ENCODE results near the gene FAM107B. TPM values are rescaled to one million over a fixed set of nuclear protein-coding genes. Genes with fewer than 3 reads are reported as not detected.

FAM107B gene
- total RNA-seq, 1 experiment from 2014 or later: 41.6 TPM

DNA sequence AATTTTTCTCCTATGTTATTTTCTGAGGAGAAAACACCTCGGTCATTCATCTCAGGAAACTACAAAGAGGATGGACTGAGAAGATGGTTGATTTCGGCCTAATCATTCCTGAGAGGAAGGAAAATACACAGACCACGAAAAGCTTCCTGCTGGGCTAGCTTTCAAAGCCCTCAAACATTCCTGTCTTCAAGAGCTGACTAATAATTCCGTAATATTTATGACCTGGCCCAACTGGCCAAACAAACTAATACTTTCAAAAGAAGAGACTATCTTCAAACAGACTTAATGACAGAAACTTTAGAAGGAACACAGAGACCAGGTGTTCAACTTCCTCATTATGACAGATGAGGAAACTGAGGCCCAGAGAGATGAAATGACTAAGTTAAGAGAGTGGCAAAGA, 228.9 kb downstream of the FAM107B start (continued):
- TF ChIP-seq, protein P1, sequence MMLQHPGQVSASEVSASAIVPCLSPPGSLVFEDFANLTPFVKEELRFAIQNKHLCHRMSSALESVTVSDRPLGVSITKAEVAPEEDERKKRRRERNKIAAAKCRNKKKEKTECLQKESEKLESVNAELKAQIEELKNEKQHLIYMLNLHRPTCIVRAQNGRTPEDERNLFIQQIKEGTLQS (IDR thresholded peaks at IDR 0.05): no peak
- no peak for TF ChIP-seq SRF (IDR thresholded peaks at IDR 0.05; ENCODE audit: low read depth)
- no peak for TF ChIP-seq EZH2 (IDR thresholded peaks at IDR 0.05)
- TF ChIP-seq RAD21 (IDR thresholded peaks at IDR 0.05; ENCODE audit: low read depth): no peak
- TF ChIP-seq, protein P2, sequence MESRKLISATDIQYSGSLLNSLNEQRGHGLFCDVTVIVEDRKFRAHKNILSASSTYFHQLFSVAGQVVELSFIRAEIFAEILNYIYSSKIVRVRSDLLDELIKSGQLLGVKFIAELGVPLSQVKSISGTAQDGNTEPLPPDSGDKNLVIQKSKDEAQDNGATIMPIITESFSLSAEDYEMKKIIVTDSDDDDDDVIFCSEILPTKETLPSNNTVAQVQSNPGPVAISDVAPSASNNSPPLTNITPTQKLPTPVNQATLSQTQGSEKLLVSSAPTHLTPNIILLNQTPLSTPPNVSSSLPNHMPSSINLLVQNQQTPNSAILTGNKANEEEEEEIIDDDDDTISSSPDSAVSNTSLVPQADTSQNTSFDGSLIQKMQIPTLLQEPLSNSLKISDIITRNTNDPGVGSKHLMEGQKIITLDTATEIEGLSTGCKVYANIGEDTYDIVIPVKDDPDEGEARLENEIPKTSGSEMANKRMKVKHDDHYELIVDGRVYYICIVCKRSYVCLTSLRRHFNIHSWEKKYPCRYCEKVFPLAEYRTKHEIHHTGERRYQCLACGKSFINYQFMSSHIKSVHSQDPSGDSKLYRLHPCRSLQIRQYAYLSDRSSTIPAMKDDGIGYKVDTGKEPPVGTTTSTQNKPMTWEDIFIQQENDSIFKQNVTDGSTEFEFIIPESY (IDR thresholded peaks at IDR 0.05; ENCODE audit: extremely low read depth, insufficient replicate concordance, low read length): no peak
- no peak for TF ChIP-seq ZNF274 (IDR thresholded peaks at IDR 0.05; ENCODE audit: low read depth, low read length)
- TF ChIP-seq ZFX (IDR thresholded peaks at IDR 0.05): no peak
- TF ChIP-seq EZH2phosphoT487 (IDR thresholded peaks at IDR 0.05; ENCODE audit: borderline replicate concordance): no peak
- TF ChIP-seq ELF1 (IDR thresholded peaks at IDR 0.05; ENCODE audit: borderline replicate concordance, low read depth): no peak
- peak; percentile 29; the same call in 1 of the 2 replicates for TF ChIP-seq JUND (IDR thresholded peaks at IDR 0.05)
- TF ChIP-seq TCF7L2 (IDR thresholded peaks at IDR 0.05; ENCODE audit: borderline replicate concordance, extremely low read depth, insufficient read depth, insufficient read length): no peak
- no peak; the same call in 1 of the 2 replicates for TF ChIP-seq CEBPB (IDR thresholded peaks at IDR 0.05; ENCODE audit: low read depth)
- TF ChIP-seq CBX3 (IDR thresholded peaks at IDR 0.05; ENCODE audit: low read depth): no peak

DNA sequence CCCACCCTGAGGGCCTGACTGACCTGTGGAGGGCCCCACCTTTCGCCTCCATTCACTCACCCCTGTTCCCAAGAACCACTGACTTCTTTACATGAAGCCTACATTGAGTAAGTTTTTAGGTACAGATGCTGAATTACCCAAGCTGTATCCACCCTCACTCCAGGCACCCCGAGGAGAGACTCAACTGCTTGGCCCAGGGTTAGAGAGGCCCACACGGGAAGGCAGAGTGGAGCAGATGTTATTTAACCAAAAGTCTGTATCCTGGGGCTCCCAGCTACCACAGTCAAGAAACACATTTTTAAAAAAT, 230.8 kb downstream of the FAM107B start:
- Histone ChIP-seq H3K9me3 (ENCODE audit: control insufficient read depth in 1 of 2, insufficient read depth in 1 of 2, low read depth in 1 of 2, low read length in 2 of 2) (no peaks in the 10 kb centered on the region), H3K9me2 (ENCODE audit: insufficient read depth) (no peaks in the 10 kb centered on the region), H3K4me1 (ENCODE audit: control insufficient read depth in 1 of 2, insufficient read depth in 2 of 2, low read length in 2 of 2) (peaks cover 5 to 14% of the 10 kb centered on the region in 2 experiments; a peak in 3 of 4 replicates), H3K79me2 (ENCODE audit: insufficient read depth, low read length) (no peaks in the 10 kb centered on the region), H3K4me3 (replicated peaks in 1 of 2; ENCODE audit: low read depth in 1 of 2, low read length in 2 of 2) (no peak overlapping the region), H2AFZ (ENCODE audit: low read depth, low read length, poor library complexity, severe bottlenecking) (no peak overlapping the region), H3K27ac (ENCODE audit: low read depth, low read length) (no peak overlapping the region), H3K36me3 (ENCODE audit: control insufficient read depth in 1 of 2, insufficient read depth in 2 of 2, low read length in 2 of 2) (no peaks in the 10 kb centered on the region), H3K27me3 (ENCODE audit: insufficient read depth, low read length) (no peaks in the 10 kb centered on the region), H3K9ac (ENCODE audit: low read length) (no peak overlapping the region), H4K20me1 (ENCODE audit: insufficient read depth) (no peaks in the 10 kb centered on the region), H3K4me2 (ENCODE audit: low read length) (no peak overlapping the region)
- RAD21 ChIA-PET (ENCODE audit: low non-redundant PET in 1 of 2, low total read pairs in 2 of 2, uncharacterized antibody in 2 of 2, unreplicated experiment in 2 of 2): no interaction called here
- ATAC-seq: no peak
- TF ChIP-seq, protein P3, sequence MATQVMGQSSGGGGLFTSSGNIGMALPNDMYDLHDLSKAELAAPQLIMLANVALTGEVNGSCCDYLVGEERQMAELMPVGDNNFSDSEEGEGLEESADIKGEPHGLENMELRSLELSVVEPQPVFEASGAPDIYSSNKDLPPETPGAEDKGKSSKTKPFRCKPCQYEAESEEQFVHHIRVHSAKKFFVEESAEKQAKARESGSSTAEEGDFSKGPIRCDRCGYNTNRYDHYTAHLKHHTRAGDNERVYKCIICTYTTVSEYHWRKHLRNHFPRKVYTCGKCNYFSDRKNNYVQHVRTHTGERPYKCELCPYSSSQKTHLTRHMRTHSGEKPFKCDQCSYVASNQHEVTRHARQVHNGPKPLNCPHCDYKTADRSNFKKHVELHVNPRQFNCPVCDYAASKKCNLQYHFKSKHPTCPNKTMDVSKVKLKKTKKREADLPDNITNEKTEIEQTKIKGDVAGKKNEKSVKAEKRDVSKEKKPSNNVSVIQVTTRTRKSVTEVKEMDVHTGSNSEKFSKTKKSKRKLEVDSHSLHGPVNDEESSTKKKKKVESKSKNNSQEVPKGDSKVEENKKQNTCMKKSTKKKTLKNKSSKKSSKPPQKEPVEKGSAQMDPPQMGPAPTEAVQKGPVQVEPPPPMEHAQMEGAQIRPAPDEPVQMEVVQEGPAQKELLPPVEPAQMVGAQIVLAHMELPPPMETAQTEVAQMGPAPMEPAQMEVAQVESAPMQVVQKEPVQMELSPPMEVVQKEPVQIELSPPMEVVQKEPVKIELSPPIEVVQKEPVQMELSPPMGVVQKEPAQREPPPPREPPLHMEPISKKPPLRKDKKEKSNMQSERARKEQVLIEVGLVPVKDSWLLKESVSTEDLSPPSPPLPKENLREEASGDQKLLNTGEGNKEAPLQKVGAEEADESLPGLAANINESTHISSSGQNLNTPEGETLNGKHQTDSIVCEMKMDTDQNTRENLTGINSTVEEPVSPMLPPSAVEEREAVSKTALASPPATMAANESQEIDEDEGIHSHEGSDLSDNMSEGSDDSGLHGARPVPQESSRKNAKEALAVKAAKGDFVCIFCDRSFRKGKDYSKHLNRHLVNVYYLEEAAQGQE (IDR thresholded peaks at IDR 0.05; ENCODE audit: low read depth): no peak
- TF ChIP-seq YY1 (IDR thresholded peaks at IDR 0.05; ENCODE audit: extremely low read depth, insufficient replicate concordance, low read depth, low read length): no peak
- no peak for TF ChIP-seq TCF7L2 (IDR thresholded peaks at IDR 0.05; ENCODE audit: borderline replicate concordance, extremely low read depth, insufficient read depth, insufficient read length)
- no peak for TF ChIP-seq JUND (IDR thresholded peaks at IDR 0.05)
- no peak for TF ChIP-seq CEBPB (IDR thresholded peaks at IDR 0.05; ENCODE audit: low read depth)
- TF ChIP-seq ZNF274 (IDR thresholded peaks at IDR 0.05; ENCODE audit: low read depth, low read length): no peak
- DNase-seq (ENCODE audit: low read depth, low spot score): no peak
- CTCF ChIA-PET: interaction anchor here (1.0 kb wide), 1 partner anchor 279 kb away, joined by 3 read pairs; no protein-coding TSS in a partner anchor
- intact Hi-C loops (cut with micrococcal nuclease): no loop called here
- BruUV-seq (replicated peaks): no TSS peak
- POLR2A ChIA-PET: no interaction called here
